Testis (tissue), 2 donors: ENCODE measurements around the gene ECEL1.

ENCODE experiments used
- CTCF ChIP-seq, 3 experiments: fragments of 450-650 bp in 2 of 3; fragments of 200-600 bp in 1 of 3; sonication (generic) in 1 of 3; IDR thresholded peaks; one replicate each; pipeline ENCODE4 v1.5.1; 2016 to 2019; ENCODE audit warnings: antibody characterized with exemption in 3 of 3, mild to moderate bottlenecking in 2 of 3, moderate library complexity in 1 of 3
- POLR2A ChIP-seq: fragments of 450-650 bp; IDR thresholded peaks from one replicate; pipeline ENCODE4 v1.6.1; 2017; ENCODE audit warnings: antibody characterized with exemption, mild to moderate bottlenecking, moderate library complexity

- TF ChIP-seq CTCF (IDR thresholded peaks at IDR 0.05) = no peak
- no peak for TF ChIP-seq POLR2A
Measured at GRCh38 chr2:232434091-232434490, 53.5 kb downstream of the ECEL1 start.
